Endothelial cell of umbilical vein (primary cell): Measurements from ENCODE around the gene PKMYT1. TPM values are rescaled to one million over a fixed set of nuclear protein-coding genes. Genes with fewer than 3 reads are reported as not detected.

Experiments used
- BruUV-seq: library from RNA; stranded (reverse); fragments of 400-500 nt; replicated peaks from 2 replicates; lab custom pipeline; 2021; lab: Mats Ljungman, UMichigan
- CTCF ChIA-PET: fragments of 300-600, 350-600 bp; sonication (Branson Sonifier 250); formaldehyde crosslinking; loops from one replicate; lab custom pipeline; 2021; ENCODE audit warnings: antibody characterized with exemption, inconsistent platforms; lab: Charles Lee
- POLR2A ChIA-PET: fragments of 300-600, 350-600 bp; sonication (Branson Sonifier 250); formaldehyde crosslinking; loops from one replicate; lab custom pipeline; 2021; ENCODE audit warnings: antibody characterized with exemption, inconsistent platforms; lab: Charles Lee
- DNase-seq: peaks from one replicate; pipeline ENCODE4 v3.0.0-alpha.2; 2011; ENCODE audit warnings: low read depth, low spot score
- FAIRE-seq: peaks from 2 replicates; lab custom pipeline; 2011; peaks lifted over from hg19 to GRCh38; lab: Jason Lieb, UNC
- H2AFZ ChIP-seq: 2 replicates; pipeline ENCODE4 v1.6.0; 2012; ENCODE audit warnings: low read depth, low read length, control low read depth, inconsistent platforms
- H3K27ac ChIP-seq: 2 replicates; pipeline ENCODE4 v1.5.1; 2011; ENCODE audit warnings: low read depth, mild to moderate bottlenecking, control low read depth, low read length, moderate library complexity; ENCODE audit not compliant: insufficient read depth
- H3K27me3 ChIP-seq, 2 experiments: 2 replicates each; pipeline versions ENCODE4 v1.6.0 to v1.6.1; 2011; ENCODE audit warnings: low read length in 2 of 2, mixed read lengths in 1 of 2; ENCODE audit not compliant: control insufficient read depth in 2 of 2, insufficient read depth in 2 of 2
- H3K36me3 ChIP-seq, 2 experiments: 2 replicates in 1 of 2; 3 replicates in 1 of 2; pipeline ENCODE4 v1.5.1; 2011; ENCODE audit warnings: low read length in 2 of 2, mild to moderate bottlenecking in 1 of 2, moderate library complexity in 1 of 2; ENCODE audit not compliant: control insufficient read depth in 2 of 2, insufficient read depth in 2 of 2; ENCODE audit errors: extremely low read depth in 1 of 2
- H3K4me1 ChIP-seq: 3 replicates; pipeline ENCODE4 v1.5.1; 2011; ENCODE audit warnings: mild to moderate bottlenecking, low read length; ENCODE audit not compliant: control insufficient read depth, insufficient read depth; ENCODE audit errors: extremely low read depth
- H3K4me2 ChIP-seq: 2 replicates; pipeline ENCODE4 v1.6.1; 2011; ENCODE audit warnings: low read length, control low read depth, mixed read lengths; ENCODE audit not compliant: insufficient read depth
- H3K4me3 ChIP-seq, 3 experiments: fragments of 200-600 bp in 1 of 3; sonication (generic), shearing (Covaris generic) in 1 of 3; replicated peaks in 1 of 3; 2 replicates each; pipeline ENCODE4 v1.5.1; 2011 to 2016; ENCODE audit warnings: control low read depth in 3 of 3, low read length in 3 of 3, mild to moderate bottlenecking in 2 of 3, inconsistent platforms in 1 of 3, low read depth in 1 of 3, moderate library complexity in 1 of 3; ENCODE audit not compliant: insufficient read depth in 1 of 3
- H3K79me2 ChIP-seq: 2 replicates; pipeline ENCODE4 v1.6.0; 2012; ENCODE audit warnings: low read length, inconsistent platforms; ENCODE audit not compliant: control insufficient read depth, insufficient read depth
- H3K9ac ChIP-seq: replicated peaks from 2 replicates; pipeline ENCODE3; 2011; ENCODE audit warnings: low read length, control low read depth; ENCODE audit not compliant: insufficient read depth; ENCODE audit errors: extremely low read depth
- H3K9me1 ChIP-seq: replicated peaks from 3 replicates; pipeline ENCODE4 v1.6.0; 2011; ENCODE audit warnings: mild to moderate bottlenecking, low read length; ENCODE audit not compliant: control insufficient read depth, insufficient read depth; ENCODE audit errors: extremely low read depth
- H3K9me3 ChIP-seq: replicated peaks from 2 replicates; pipeline ENCODE4 v1.5.1; 2012; ENCODE audit warnings: low read length, inconsistent platforms; ENCODE audit not compliant: control insufficient read depth, insufficient read depth
- H4K20me1 ChIP-seq: replicated peaks from 2 replicates; pipeline ENCODE3; 2011; ENCODE audit warnings: mild to moderate bottlenecking, low read length; ENCODE audit not compliant: control insufficient read depth, insufficient read depth; ENCODE audit errors: extremely low read depth
- EZH2 ChIP-seq: IDR thresholded peaks from 2 replicates; pipeline ENCODE4 v1.6.1; 2012; ENCODE audit warnings: borderline replicate concordance, low read depth, mild to moderate bottlenecking, moderate library complexity, low read length, inconsistent platforms; ENCODE audit not compliant: severe bottlenecking
- FOS ChIP-seq: IDR thresholded peaks from 2 replicates; pipeline ENCODE4 v1.6.1; 2011; ENCODE audit warnings: mild to moderate bottlenecking, low read length, moderate library complexity, borderline replicate concordance; ENCODE audit not compliant: insufficient read depth
- GATA2 ChIP-seq: IDR thresholded peaks from 2 replicates; pipeline ENCODE4 v1.7.0; 2011; ENCODE audit warnings: low read depth, mild to moderate bottlenecking, moderate library complexity, mixed read lengths, low read length; ENCODE audit not compliant: insufficient read length, insufficient read depth
- JUN ChIP-seq: IDR thresholded peaks from 2 replicates; pipeline ENCODE4 v1.6.1; 2011; ENCODE audit warnings: borderline replicate concordance, low read depth; ENCODE audit not compliant: insufficient read length, insufficient read depth
- MYC ChIP-seq: IDR thresholded peaks from one replicate; pipeline ENCODE4 v1.6.1; 2011; ENCODE audit warnings: mild to moderate bottlenecking, low read depth, low read length
- POLR2A ChIP-seq: IDR thresholded peaks from 2 replicates; pipeline ENCODE4 v1.6.1; 2012; ENCODE audit warnings: low read depth, mild to moderate bottlenecking, control low read depth, low read length
- POLR2AphosphoS5 ChIP-seq: IDR thresholded peaks from 2 replicates; pipeline ENCODE4 v1.6.1; 2012; ENCODE audit warnings: low read depth, mild to moderate bottlenecking, control low read depth, low read length, moderate library complexity; ENCODE audit not compliant: insufficient read depth
- dilution Hi-C: fragments of 300-500 bp; cut with MboI; formaldehyde crosslinking; loops from one replicate; pipeline ENCODE4 v1.15.0; 2019; ENCODE audit warnings: low sequenced_read_pairs; ENCODE audit not compliant: extremely low pct_ligation_motif_present
- intact Hi-C: fragments of 100-400 bp; cut with micrococcal nuclease; formaldehyde crosslinking; loops from one replicate; pipeline ENCODE4 v1.10.0; 2022
- polyA plus RNA-seq, 4 experiments: library from polyadenylated mRNA; depleted of rRNA in 3 of 4; stranded (reverse) in 3 of 4; unstranded in 1 of 4; fragments of >200 nt; gene quantifications; 2 replicates each; pipeline versions ENCODE4 v1.2.1 to v1.2.3, GENCODE V29; 2011 to 2012; ENCODE audit warnings: missing spikeins in 1 of 4
- total RNA-seq: library from RNA; stranded (reverse); gene quantifications from 2 replicates; pipeline ENCODE4 v1.2.3, GENCODE V29; 2021
- TF ChIP-seq, protein P1 (sequence below), 2 donors: IDR thresholded peaks; 1 replicate in 1 of 2; 2 replicates in 1 of 2; pipeline ENCODE4 v1.5.1; 2011; ENCODE audit warnings: low read length in 2 of 2, mild to moderate bottlenecking in 2 of 2, moderate library complexity in 2 of 2, control low read depth in 1 of 2, inconsistent platforms in 1 of 2, low read depth in 1 of 2; ENCODE audit not compliant: insufficient read depth in 1 of 2; ENCODE audit errors: extremely low read depth in 1 of 2
- TF ChIP-seq, protein P2 (sequence below): IDR thresholded peaks from 2 replicates; pipeline ENCODE4 v1.6.1; 2011; ENCODE audit not compliant: insufficient read depth, insufficient read length

PKMYT1 gene
- total and polyA plus RNA-seq, 2 donors (not counting 3 experiments of a cell fraction or from before 2014, with no cell fraction given), result 26.1 to 48.5 TPM

DNA sequence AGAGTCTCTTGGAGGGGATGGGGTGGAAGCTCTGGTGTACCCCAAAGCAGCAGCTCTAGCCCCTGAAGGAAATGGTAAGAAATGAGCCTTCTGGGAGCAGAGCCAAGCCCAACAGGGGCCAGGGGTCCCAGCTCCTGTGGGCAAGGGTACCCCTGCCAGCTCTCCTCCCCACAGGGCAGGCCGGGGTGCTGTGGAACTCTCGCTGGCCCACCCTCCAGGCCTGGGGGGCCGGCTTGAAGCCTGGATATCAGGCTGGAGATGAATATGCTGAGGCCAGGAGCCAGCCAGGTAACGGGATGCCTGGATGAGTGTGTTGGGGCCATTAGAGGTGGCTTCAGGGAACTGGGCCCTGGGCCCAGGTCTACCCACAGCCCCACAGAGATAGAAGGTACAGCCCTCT, 20.3 kb upstream of the PKMYT1 start:
- Histone ChIP-seq H4K20me1 (no peaks in the 10 kb centered on the region), H2AFZ (no peak overlapping the region), H3K4me1 (peaks cover 3% of the 10 kb centered on the region), H3K9me1 (no peaks in the 10 kb centered on the region), H3K27ac (no peak overlapping the region), H3K9ac (no peak overlapping the region), H3K9me3 (no peaks in the 10 kb centered on the region), H3K4me3 (no peak overlapping the region), H3K27me3 (no peaks in the 10 kb centered on the region), H3K79me2 (no peaks in the 10 kb centered on the region), H3K4me2 (no peak overlapping the region), H3K36me3 (no peaks in the 10 kb centered on the region)
- DNase-seq (no peak), FAIRE-seq (no peak)
- TF ChIP-seq POLR2AphosphoS5 (no peak), EZH2 (no peak), GATA2 (no peak), JUN (no peak), FOS (no peak), MYC (no peak), POLR2A (no peak)
- TF ChIP-seq, protein P1, sequence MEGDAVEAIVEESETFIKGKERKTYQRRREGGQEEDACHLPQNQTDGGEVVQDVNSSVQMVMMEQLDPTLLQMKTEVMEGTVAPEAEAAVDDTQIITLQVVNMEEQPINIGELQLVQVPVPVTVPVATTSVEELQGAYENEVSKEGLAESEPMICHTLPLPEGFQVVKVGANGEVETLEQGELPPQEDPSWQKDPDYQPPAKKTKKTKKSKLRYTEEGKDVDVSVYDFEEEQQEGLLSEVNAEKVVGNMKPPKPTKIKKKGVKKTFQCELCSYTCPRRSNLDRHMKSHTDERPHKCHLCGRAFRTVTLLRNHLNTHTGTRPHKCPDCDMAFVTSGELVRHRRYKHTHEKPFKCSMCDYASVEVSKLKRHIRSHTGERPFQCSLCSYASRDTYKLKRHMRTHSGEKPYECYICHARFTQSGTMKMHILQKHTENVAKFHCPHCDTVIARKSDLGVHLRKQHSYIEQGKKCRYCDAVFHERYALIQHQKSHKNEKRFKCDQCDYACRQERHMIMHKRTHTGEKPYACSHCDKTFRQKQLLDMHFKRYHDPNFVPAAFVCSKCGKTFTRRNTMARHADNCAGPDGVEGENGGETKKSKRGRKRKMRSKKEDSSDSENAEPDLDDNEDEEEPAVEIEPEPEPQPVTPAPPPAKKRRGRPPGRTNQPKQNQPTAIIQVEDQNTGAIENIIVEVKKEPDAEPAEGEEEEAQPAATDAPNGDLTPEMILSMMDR (IDR thresholded peaks at IDR 0.05; ENCODE audit: extremely low read depth in 1 of 2, insufficient read depth in 1 of 2, low read depth in 1 of 2, low read length in 2 of 2), result no peak
- TF ChIP-seq, protein P2, sequence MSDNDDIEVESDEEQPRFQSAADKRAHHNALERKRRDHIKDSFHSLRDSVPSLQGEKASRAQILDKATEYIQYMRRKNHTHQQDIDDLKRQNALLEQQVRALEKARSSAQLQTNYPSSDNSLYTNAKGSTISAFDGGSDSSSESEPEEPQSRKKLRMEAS, result no peak
- dilution Hi-C loops (no loop called here), intact Hi-C loops (no loop called here)
- POLR2A ChIA-PET, result interaction anchor here (0.5 kb wide), 1 partner anchor 48 kb away, joined by 3 read pairs; no protein-coding TSS in a partner anchor
- CTCF ChIA-PET, result interaction anchor here (1.1 to 2.5 kb wide), 3 partner anchors 27 to 129 kb away, joined by 4 to 13 read pairs (median 12); no protein-coding TSS in a partner anchor
- BruUV-seq, result no TSS peak
